NCI-H1694 treated with DMSO at 0.1 percent for 48 hours (cell line): ENCODE results near the gene SYTL1.

Experiments
- DNase-seq: peaks from one replicate; lab custom pipeline; 2025; lab: John Stamatoyannopoulos, UW

Gene SYTL1

DNA sequence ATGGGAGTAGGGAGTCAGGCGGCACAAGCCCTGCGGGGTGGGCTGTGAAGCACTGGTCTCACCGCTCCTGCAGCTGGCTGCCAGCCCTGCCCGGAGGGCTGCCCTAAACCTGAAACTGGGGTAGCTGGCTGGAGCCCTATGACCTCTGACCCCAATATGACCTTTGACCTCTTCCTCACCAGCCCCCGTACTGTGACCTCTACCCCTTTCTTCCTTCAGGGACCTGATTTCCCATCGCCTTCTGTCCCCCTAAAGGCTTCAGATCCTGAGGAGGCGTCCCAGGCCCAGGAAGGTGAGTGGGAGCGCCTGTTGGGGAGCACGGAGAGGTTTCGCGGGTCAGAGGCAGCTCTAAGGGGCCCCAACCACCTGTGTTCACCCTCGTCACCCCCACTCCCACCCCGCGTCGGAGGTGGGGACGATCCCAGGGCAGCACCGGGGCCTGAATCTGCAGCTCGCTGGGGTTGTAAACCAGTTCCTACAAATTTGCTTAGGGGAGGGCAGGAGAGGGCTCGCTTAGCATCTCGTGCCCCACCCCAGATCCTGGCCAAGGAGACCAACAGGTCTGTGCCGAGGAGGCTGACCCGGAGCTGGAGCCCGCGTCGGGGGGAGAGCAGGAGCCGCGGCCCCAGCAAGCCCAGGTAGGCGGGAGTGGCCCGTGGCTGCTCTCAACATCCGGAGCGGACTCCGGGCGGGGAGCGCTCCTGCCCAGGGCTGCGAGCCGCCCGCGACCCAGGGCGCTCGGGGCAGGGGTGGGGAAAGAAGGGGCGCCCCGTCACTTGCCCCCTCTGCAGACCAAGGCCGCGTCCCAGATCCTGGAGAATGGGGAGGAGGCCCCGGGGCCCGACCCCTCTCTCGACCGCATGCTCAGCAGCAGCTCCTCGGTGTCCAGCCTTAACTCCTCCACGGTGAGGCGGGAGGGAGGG, 7.3 kb downstream of the SYTL1 start:
- peak; percentile 22 for DNase-seq

DNA sequence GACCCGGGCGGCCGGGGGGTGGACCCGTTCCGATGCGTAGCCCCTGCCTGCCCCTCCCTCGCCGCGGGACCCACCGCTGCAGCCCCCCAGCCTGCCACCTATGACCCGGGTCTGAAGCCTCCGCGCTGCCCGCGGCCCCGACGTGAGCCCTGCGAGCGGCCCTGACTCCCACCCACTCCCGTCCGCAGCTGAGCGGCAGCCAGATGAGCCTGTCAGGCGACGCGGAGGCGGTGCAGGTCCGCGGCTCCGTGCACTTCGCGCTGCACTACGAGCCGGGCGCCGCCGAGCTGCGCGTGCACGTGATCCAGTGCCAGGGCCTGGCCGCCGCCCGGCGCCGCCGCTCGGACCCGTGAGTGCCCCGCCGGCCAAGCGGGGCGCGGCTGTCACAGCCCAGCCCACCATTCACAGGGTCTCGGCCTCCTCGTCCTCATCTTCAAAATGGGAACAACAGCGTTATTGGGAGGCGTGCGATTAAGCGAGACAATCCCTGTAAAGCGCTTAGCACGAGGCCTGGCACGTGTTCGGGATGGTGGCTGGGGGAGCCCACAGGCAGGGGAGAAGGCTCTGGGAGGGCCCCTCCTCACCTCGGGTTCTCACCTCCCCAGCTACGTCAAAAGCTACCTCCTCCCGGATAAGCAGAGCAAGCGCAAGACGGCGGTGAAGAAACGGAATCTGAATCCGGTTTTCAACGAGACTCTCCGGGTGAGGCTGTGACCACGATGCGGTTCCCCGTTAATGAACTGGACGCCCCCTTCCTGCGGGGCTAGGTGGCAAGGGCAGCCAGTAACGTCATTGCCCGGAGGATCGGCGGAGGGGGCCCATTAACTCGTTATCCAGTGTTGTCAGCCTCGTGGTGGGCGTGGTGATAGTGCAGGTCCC, 8.2 kb downstream of the SYTL1 start:
- no peak for DNase-seq

DNA sequence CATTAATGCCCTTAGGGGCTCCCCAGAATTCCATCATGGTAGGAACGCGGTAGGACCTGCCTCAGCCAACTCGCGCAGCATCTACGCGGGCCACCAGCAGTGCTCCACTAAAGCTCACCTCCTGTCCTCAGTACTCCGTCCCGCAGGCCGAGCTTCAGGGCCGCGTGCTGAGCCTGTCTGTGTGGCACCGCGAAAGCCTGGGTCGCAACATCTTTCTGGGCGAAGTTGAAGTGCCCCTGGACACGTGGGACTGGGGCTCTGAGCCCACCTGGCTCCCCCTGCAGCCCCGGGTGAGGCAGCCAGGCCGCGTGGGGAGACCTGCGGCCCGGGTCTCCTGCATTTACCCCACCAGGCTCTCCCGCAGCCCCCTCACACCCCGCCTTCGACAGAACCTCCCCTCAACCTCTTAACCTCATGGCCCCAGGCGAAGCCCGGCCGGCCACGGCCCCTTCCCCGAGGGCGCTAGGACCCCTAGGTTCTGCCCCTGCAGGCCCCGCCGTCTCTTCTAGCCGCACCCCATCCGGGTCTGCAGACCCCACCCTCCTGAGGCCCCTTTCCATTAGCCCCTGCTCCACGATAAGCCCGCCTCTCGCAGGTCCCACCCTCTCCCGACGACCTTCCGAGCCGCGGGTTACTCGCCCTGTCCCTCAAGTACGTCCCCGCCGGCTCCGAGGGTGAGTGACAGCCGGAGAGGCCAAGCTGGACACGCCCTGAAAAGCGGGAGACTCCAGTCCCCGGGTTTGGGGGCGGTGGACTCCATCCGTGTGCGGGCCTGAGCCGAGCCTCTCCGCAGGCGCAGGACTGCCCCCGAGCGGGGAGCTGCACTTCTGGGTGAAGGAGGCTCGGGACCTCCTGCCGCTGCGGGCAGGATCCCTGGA, 9.1 kb downstream of the SYTL1 start:
- DNase-seq: no peak

- no peak for DNase-seq
These were observed 9.8 kb downstream of the SYTL1 start for GRCh38 chr1:27351541-27352107.

DNA sequence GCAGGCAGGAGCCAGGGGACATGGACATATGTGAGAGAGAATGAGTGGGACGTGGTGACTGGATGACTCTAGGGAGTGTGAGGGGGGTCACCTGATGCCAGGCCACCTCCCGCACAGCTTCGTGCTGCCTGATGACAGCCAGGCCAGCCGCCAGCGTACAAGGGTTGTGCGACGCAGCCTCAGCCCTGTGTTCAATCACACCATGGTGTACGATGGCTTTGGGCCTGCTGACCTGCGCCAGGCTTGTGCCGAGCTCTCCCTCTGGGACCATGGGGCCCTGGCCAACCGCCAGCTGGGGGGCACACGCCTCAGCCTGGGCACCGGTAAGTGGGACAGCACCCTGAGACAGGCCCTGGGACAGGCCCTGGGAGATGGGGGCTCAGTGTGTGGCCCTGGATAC, 11.3 kb downstream of the SYTL1 start:
- DNase-seq: no peak

GRCh38 chr1:27353629-27354028, 11.8 kb downstream of the SYTL1 start:
- DNase-seq: no peak

DNA sequence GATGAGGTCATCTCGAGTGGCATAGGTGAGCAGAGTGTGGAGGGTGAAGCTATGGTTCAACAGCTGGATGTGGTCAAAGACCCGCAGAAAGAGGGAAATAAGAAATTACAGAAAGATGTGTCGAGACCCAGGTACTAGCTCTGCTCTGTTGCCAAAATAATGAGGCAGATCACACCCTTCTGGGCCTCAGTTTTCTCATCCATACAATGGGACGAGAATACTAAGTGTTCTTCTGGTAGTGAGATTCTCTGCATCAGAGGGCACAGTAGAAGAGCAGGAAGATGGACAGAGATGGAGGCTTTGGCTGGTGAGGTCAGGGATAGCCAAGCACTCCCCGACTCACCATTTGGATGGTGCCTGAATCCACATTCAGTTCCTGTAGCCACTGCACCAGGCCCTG, 13.9 kb downstream of the SYTL1 start:
- no peak for DNase-seq

DNA sequence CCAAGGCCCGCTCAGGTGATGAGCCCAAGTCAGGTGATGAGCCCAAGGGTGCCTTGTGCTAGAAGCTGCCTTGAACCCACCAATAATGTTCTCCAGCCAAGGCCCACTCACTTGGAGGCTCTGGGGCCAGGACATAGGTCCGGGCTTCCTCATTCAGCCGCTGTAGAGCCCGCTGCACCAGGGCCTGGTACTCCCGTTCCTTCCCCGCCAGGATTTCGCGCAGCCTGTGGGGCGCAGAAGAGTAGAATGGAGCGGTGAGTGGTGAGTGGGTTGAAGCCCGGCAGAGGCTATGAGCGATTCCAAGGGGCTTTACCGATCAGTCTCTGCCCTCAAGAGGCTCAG, 14.4 kb downstream of the SYTL1 start:
- DNase-seq: no peak

GRCh38 chr1:27356619-27357280, 14.9 kb downstream of the SYTL1 start:
- DNase-seq: no peak

DNA sequence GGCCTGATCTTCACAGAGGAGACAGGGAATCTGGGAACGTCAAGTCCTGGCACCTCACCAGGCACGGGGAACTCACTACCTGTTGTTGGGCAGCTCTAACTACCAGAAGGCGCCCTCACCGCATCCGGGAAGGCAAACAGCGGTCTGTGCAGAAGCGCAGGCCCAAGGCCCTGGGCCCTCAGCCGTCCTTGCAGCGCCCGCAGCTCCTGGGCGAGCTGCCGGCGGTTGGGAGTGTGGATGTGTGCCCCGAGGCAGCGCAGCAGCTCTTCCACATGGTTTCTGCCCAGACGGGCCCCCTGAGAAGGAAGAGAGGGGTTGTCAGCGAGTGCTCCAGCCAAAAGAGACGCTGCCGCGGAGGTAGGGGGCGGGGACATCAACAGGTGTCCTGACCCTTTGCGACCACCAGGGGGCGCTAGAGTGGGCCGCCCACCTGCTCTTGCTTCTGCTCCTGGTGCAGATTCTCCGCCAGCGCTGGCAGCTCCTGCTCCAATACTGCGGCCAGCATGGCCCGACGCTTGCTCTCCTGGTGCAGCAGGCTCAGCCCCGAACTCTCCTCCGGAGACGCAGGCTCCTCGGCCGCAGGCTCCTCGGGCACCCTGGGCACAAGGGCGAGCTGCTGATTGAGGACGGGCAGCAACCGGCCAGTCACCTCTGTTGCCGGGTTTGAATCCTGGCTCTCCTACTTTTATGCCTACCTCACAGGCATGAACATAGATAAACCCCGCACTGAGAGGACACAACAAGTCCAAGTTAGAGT, 15.6 kb downstream of the SYTL1 start:
- peak; percentile 25 for DNase-seq

- DNase-seq: no peak
These were observed 16.5 kb downstream of the SYTL1 start for GRCh38 chr1:27358038-27358927.

GRCh38 chr1:27358928-27359313, 17.1 kb downstream of the SYTL1 start:
- no peak for DNase-seq

GRCh38 chr1:27359822-27360158, 18.0 kb downstream of the SYTL1 start:
- DNase-seq: no peak

GRCh38 chr1:27360159-27361043, 18.6 kb downstream of the SYTL1 start:
- DNase-seq: no peak

DNA sequence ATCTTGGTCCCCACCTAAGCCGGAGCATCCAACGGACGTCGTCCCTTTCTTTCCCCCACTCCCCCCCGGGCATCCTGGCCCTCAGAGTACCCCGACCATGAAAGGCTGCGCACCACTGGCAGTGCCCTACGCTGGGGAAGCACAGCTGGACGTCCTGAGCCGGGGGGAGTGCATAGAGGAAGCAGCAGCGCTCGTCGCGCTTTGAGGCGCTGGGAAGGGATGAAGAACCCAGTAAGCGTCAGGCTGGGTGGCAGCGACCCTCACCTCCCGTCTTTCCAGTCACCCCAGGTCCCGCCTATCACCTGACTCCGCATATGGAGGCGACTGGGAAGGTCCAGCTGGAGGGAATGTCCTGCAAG, 19.2 kb downstream of the SYTL1 start:
- no peak for DNase-seq

- DNase-seq: no peak
These were observed 19.7 kb downstream of the SYTL1 start for GRCh38 chr1:27361553-27361952.

GRCh38 chr1:27363766-27364695, 22.2 kb downstream of the SYTL1 start:
- no peak for DNase-seq
